PC-9 (cell line): Measurements from ENCODE around the gene ADAMTSL2.

Experiments used
- CTCF ChIP-seq: fragments of 200-600 bp; sonication (generic); conservative IDR thresholded peaks from 2 replicates; pipeline ENCODE4 v1.6.1; 2017; ENCODE audit warnings: mixed run types, antibody characterized with exemption, mild to moderate bottlenecking, moderate library complexity
- EZH2 ChIP-seq: fragments of 200-600 bp; sonication (generic); IDR thresholded peaks from 2 replicates; pipeline ENCODE4 v1.8.0; 2017; ENCODE audit warnings: antibody characterized with exemption, low read depth

- TF ChIP-seq CTCF (no peak), EZH2 (no peak)
Observed at GRCh38 chr9:133490201-133490681, 44.3 kb upstream of the ADAMTSL2 start.
